Upper lobe of left lung (tissue), 4 donors: ENCODE data around the gene FOSL2.

Source experiments
- POLR2AphosphoS5 ChIP-seq, 2 donors: sonication (generic); formaldehyde crosslinking; IDR thresholded peaks; one replicate each; pipeline ENCODE4 v1.5.1; 2017; ENCODE audit warnings: antibody characterized with exemption in 2 of 2
- TF ChIP-seq, protein P1 (sequence below), 6 experiments: fragments of 450-650 bp in 4 of 6; fragments of 200-600 bp in 2 of 6; sonication (generic) in 2 of 6; IDR thresholded peaks; one replicate each; pipeline ENCODE4 v1.5.1; 2016 to 2019; ENCODE audit warnings: antibody characterized with exemption in 6 of 6

GRCh38 chr2:28439763-28440162 lies 47.1 kb downstream of the FOSL2 start:
- TF ChIP-seq, protein P1, sequence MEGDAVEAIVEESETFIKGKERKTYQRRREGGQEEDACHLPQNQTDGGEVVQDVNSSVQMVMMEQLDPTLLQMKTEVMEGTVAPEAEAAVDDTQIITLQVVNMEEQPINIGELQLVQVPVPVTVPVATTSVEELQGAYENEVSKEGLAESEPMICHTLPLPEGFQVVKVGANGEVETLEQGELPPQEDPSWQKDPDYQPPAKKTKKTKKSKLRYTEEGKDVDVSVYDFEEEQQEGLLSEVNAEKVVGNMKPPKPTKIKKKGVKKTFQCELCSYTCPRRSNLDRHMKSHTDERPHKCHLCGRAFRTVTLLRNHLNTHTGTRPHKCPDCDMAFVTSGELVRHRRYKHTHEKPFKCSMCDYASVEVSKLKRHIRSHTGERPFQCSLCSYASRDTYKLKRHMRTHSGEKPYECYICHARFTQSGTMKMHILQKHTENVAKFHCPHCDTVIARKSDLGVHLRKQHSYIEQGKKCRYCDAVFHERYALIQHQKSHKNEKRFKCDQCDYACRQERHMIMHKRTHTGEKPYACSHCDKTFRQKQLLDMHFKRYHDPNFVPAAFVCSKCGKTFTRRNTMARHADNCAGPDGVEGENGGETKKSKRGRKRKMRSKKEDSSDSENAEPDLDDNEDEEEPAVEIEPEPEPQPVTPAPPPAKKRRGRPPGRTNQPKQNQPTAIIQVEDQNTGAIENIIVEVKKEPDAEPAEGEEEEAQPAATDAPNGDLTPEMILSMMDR (IDR thresholded peaks at IDR 0.05), result no peak
- no peak for TF ChIP-seq POLR2AphosphoS5 (IDR thresholded peaks at IDR 0.05)
